Activated CD4-positive, alpha-beta T cell treated with anti-CD3 and anti-CD28 coated beads, Interleukin-2, amount 50 U/mL, for 4 hours (primary cell): ENCODE data around the gene LSMEM2.
A peak's percentile ranks its signal among the peaks of the same experiment; 100 is the strongest.
"Not testable (repeated sequence)": the region's sequence is repeated elsewhere in the genome, so short reads cannot be mapped to it uniquely, and the experiment has no call there.

Experiments
- DNase-seq, 2 experiments: peaks; one replicate each; pipeline ENCODE4 v3.0.0-alpha.2; 2020

Gene LSMEM2

DNA sequence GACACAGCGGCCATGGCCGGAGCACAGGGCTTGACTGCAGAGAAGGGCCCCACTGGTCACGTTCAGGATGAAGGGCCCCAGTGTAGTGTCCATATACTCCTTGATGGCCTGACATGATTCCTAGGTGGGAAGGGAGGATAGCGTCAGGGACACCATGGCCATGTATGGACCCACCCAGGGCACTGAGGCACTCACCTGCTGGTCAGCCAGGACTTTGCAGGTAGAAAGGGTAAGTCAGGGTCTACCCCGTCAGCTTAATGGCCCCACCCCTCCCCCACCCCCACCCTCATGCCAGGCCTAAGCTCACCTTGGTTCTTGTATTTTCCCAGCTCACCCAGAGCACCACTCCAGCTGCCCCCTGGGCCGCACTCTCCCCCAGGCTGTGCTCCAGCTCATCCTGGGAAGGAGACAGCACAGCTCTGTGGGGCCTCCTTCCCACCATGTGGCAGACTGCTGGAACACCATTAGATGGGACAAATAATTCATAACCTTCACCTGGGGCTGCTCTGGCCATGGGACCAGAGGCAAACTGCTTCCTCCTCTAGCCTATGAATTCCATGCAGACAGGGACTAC, 21.9 kb downstream of the LSMEM2 start:
- DNase-seq, result no peak

DNA sequence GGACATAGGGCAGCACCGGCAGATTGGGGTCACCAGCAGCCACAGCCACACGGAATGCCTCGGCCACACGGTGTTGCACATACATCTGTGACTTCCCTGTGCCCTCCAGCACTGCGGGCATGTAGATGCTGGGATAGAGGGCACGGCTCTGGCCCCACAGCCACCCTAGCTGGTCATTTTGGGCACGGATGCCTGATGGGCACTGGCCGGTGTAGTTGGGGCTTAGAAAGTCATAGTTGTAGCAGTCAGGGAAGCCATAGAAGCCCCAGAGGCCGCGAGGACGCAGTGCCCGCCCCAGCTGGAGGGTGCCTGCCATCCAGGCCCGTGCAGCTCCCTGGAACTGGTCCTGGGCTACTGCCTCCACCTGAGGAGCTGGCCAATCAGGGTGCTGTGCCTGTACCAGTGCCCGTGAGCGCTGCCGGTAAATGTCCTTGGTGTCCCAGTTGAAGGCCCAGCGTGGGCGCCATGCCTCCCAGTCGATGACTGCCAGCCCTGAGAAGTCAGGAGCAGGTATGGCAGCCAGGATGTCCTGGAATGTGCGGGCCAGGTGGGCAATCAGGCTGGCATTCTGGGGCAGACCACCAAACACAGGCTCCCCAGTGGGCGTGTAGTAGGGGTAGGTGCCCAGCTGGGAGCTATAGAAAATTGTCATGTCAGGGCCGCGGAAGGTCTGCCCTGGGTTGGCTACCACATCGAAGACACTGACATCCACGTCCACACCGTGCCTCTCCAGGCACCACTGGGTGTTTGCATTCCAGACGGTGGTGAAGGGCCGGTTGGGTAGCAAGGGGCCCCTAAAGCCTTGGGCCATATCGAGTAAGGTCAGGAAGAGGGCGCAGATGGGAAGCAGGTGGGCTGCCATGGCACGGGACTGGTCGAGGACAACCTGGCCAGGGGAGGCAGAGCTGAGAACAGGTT, 23.5 kb downstream of the LSMEM2 start:
- DNase-seq, result no peak

DNA sequence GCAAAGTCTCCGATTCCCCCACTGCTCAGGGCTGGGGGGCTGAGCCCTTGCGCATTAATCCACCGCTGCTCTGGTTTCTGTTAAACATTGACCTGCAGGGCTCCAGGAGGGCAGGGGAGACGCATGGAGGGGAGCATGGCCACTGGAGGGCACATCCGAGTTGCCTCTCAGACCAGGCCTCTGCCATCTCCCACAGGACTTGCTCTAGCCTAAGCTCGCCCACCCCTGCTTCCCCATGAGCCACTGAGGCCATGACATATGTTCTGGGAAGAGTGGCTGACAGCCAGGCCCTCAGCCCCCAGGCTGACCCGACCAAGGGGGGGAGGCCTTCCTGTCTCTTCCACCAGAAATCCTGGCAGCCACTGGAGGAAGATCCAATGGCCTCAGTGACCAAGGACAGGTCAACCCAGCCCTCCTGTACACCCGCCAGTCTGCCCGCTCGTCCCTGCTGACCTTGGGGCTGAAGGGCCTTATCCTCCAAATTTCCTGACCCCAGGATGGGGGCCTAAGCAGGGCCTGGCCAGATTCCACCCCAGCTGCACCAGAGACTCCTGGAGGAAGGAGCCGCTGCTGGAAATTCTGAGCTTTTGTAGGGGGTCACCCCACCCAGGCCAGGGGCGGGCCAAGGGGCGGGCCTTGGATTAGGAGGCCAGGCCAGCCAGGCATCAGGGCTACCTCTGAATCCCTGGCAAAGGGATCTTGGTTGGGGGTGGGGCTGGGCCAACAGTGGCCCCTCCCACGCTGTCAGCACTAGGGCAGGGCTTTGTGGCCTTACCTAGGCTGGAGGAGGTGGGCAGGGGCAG, 24.3 kb downstream of the LSMEM2 start, which contains the start of gene HYAL1:
Gene HYAL1 (minus strand): TSS at position 562 of the 803 bp plus-strand sequence. CDS start 618 bp downstream, outside the sequence.
- no peak for DNase-seq

GRCh38 chr3:50304601-50305000, 25.7 kb downstream of the LSMEM2 start:
- no peak for DNase-seq

GRCh38 chr3:50312041-50312440, 33.2 kb downstream of the LSMEM2 start:
- not testable (repeated sequence) for DNase-seq

DNA sequence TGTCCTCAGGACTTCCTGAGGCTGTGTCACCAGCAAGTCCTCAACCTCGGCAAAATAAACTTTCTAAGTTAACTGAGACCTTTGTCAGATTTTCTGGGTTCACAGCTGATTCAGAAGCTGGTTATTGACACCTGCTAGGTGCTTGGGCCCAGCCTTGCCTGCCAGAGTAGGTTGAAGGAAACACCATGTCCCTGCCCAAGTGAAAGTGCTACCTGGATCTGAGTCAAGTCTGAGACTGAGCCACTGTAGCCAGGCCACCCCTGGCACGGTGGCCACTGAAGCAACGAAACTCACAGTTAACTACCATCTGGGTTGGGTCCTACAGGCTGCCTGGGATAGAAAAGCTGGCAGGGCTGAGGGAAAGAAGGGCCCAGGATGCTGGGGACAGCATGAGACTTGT, 35.5 kb downstream of the LSMEM2 start:
- no peak for DNase-seq

- DNase-seq, result no peak
Measured at GRCh38 chr3:50314816-50315215, 35.9 kb downstream of the LSMEM2 start.

GRCh38 chr3:50316657-50317242, 37.9 kb downstream of the LSMEM2 start:
- peak; percentile 73 to 74 for DNase-seq

GRCh38 chr3:50317300-50317699, 38.4 kb downstream of the LSMEM2 start:
- DNase-seq, result no peak

DNA sequence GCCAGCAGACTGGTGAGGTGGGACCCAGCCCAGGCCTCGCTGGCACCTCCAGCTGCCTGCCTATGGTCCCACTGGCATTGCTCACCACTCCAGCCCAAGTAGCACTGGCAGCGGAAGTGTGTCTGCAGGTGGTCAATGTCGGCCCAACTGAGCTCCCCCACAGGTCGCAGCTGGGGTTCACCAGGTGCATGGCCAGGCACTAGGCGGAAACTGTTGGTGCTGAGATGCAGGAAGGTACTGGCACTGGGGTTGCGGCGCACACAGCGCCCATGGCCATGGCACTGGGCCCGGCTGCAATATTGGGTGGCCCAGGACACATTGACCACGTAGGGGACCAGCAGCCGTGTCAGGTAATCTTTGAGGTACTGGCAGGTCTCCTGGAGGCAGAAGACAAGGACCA, 39.3 kb downstream of the LSMEM2 start:
- DNase-seq, result no peak

GRCh38 chr3:50318615-50319014, 39.7 kb downstream of the LSMEM2 start:
- no peak for DNase-seq

DNA sequence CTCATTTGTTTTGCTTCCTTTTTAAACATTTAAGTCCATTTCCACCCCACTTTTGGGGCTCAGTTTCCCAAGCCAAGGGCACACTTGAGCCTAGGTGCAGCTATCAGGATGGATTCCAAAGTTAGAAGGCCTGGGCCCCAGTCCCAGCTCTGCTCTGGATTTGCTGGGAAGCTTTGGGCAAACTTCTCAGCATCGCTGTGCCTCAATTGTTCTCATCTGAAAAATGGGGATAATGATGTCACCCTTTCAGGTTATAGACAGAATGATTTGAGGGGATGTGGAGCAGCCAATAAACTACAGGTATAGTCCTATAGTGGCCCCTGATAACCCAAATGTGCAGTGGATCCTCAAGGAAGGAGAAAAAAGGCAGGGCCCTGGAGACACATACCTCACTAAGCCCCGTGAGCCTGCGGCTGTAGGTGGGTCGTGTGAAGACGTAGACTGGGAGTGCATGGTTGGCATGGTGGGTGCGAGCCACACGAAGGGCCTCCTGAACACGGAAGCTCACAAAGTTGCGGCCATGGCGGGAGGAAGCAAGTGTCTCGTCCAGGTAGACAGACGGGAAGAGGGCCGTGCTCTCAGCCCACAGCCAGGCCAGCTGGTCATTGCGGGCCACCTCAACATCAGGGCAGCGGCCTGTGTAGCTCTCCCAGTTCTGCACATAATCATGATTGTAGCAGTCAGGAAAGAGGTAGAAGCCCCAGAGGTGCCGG, 40.5 kb downstream of the LSMEM2 start:
- DNase-seq, result no peak

- no peak for DNase-seq
Measured at GRCh38 chr3:50319894-50320625, 41.2 kb downstream of the LSMEM2 start.

DNA sequence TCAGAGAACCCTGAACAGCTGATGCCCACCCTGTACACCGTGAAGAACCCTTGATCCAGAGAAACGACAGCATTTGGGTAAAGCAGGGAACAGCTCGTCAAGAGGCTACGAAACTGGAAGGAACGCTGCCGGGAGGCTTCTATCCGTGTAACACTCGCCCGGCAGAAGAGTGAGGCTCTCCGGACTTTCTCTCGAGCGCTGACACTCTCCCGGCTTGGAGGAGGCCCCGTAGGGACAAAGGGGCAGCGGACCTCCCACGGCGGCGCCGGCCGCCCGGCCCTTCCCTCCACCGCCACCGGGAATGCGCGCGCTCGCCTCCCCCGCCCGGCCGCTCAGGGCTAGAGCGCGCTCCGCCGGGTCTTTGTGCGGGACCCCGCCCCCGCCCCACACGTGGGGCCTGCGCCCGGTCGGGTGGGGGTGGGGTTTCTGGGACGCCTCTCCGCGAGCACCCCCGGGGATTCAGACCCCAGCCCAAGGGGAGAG, 42.0 kb downstream of the LSMEM2 start:
- DNase-seq, result peak; percentile 44 to 58

DNA sequence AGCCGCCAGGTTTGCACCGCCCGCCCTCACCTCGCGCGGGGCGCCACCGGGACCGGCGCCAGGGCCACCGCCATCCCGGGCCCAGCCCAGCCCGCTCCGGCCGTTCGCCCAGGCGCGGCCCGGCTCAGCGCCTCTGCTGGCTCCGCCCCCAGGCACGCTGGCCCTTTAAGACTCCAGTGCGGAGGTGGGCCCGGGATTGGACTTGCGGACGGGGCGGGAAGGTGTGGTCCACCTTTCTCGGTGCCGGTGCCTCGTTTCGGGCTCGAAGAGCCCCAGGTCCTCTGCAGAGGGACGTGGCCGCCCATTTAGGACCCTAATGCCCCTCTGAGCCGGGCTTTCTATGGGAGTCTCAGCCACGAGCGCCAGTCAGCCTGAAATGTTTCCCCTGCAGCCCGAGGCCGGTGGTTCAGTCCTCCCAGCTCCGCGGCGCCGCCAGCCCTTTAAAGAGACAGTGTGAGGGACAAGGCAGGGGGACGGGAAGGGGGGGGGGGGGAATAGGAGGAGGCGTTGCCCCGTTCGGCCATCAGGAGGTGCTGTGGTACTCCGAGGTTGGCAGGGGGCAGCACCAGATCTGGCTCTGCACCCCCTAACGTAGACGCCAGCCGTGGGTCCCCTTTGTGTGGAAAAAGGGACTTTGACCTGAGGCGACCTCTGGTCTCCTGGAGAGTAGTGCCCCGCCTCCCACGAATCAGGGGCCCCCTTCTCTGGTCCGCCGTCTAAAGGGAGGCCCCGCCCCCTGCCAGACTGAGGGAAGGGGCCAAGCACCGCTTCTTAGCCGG, 42.6 kb downstream of the LSMEM2 start:
- DNase-seq, result peak; percentile 75

DNA sequence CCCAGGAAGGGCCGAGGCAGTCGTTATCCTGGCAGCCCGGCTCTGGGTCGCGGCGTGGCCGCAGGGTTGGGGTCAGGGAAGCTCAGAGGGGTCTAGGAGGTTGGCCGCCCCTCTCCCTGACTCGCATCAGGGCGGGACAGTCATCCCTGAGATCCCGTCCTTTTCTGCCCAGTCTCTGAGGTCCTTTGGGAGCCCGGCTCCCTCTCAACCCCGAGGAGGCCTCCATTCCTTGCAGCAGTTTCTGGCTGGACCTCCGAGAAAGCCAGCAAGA, 43.2 kb downstream of the LSMEM2 start:
- DNase-seq, result no peak

DNA sequence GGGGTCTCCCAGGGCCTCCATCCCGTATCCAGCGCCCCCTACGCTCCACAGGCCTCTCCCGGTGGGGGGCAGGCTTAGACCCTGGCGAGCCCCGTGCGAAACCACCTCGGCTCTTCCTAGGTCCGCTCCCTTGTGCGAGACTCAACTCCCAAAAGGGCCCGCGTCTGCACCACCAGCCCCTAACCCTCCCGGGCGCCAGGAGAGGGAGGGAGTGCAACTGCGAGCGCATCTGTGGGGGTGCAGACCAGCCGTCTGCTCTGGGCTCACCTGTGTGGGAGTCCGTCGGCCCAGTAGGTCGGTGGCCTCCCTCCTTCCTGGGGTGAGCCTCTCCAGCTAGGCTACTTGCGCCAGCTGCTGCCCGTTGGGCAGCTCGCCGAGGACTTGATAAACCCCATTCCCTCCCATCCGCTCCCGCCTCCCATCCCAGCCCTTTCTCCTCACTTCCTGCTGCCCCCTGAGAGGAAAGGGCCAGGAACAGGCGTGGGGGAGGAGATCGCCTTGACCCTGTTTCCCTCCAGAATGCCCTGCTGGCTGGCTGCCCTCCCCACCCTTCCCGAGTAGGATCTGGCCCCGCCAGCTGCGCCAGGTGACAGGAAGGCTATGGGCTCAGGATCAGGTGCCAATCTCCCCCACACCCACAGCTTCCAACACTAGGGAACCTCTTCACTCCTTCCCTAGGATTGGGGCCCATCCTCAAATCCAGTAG, 43.7 kb downstream of the LSMEM2 start, which contains the start of gene HYAL2:
Gene HYAL2 (minus strand): TSS at position 360 of the 706 bp plus-strand sequence. CDS start 2,256 bp downstream, outside the sequence.
- no peak for DNase-seq

DNA sequence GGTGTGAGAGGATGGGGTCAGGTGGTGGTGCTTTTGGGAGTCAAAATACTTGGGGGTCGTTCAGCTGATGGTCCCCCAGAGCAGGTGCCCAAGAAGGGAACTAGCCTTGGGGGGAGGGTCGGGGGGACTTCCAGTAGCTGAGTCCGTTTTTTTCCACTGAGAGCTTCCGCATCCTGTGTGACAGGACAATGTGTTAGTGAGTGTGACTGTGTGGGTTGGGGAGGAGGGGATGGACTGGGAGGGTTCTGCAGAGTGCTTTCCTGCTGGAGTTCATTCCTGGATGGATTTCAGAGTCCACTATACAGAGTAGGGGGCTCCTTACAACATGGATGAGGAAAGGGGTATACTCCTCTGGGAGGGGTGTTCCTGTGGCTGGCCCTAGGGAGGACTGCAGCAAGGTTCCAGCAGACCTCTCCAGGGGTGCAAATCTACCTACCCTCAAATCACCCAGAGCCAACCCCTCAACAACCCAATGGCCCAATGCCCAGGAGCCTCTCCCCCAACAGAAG, 44.3 kb downstream of the LSMEM2 start:
- DNase-seq, result no peak

DNA sequence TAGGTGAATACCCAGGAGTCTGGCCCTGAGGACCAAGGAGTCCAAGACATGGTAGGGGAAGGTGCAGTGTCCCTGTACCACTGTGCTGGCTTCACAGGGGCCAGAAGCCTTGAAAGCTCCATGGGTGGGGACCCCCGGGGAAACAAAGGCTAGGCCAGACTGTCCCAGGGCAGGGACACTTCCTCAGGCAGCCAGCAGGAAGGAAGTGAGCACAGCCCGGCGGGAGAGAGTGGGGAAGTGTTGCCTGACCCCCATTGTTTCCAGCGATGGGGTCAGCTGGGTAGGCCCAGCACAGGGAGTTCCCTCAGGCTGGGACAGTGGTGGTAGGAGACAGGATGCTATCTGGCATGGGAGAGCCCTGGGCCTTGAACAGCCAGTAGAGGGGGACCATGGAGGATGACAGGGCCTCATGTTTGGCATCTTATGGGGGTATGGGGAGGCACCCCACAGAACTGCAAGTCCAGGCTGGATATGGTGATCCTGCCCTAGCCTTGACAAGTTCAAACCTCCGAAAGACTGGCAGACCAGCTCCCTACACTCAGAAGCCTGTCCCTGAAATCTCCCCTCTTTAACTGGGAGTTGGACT, 44.8 kb downstream of the LSMEM2 start:
- no peak for DNase-seq
